Esophagus muscularis mucosa (tissue), 4 donors: ENCODE data around the gene SULT1B1.

Experiments
- CTCF ChIP-seq, 3 experiments: fragments of 200-600 bp in 2 of 3; fragments of 450-650 bp in 1 of 3; sonication (generic) in 2 of 3; IDR thresholded peaks; one replicate each; pipeline ENCODE4 v1.5.1; 2017 to 2019; ENCODE audit warnings: antibody characterized with exemption in 3 of 3, mild to moderate bottlenecking in 2 of 3, moderate library complexity in 1 of 3
- EP300 ChIP-seq: sonication (generic); formaldehyde crosslinking; IDR thresholded peaks from one replicate; pipeline ENCODE4 v1.6.1; 2017; ENCODE audit warnings: antibody characterized with exemption
- POLR2A ChIP-seq: fragments of 450-650 bp; IDR thresholded peaks from one replicate; pipeline ENCODE4 v1.6.1; 2017; ENCODE audit warnings: antibody characterized with exemption, moderate library complexity, mild to moderate bottlenecking, low read depth

- no peak for TF ChIP-seq CTCF (IDR thresholded peaks at IDR 0.05)
- TF ChIP-seq POLR2A: no peak
- TF ChIP-seq EP300: no peak
These were observed 17.8 kb downstream of the SULT1B1 start for GRCh38 chr4:69742596-69742995.
